Tongue (tissue), 2 donors: ENCODE results near the gene EPB41. TPM values are rescaled to one million over a fixed set of nuclear protein-coding genes. Genes with fewer than 3 reads are reported as not detected.
"Not testable (repeated sequence)": the region's sequence is repeated elsewhere in the genome, so short reads cannot be mapped to it uniquely, and the experiment has no call there.

Experiments used
- DNase-seq: peaks from one replicate; pipeline ENCODE4 v3.0.0-alpha.2; 2015
- total RNA-seq: library from RNA; depleted of rRNA; stranded (reverse); fragments of >200 nt; gene quantifications from one replicate; pipeline ENCODE4 v1.2.3, GENCODE V29; 2014

The EPB41 gene
- total RNA-seq, 1 donor from 2014 or later: 27.7 TPM

GRCh38 chr1:29112705-29113412, 198.5 kb downstream of the EPB41 start:
- no peak for DNase-seq

DNA sequence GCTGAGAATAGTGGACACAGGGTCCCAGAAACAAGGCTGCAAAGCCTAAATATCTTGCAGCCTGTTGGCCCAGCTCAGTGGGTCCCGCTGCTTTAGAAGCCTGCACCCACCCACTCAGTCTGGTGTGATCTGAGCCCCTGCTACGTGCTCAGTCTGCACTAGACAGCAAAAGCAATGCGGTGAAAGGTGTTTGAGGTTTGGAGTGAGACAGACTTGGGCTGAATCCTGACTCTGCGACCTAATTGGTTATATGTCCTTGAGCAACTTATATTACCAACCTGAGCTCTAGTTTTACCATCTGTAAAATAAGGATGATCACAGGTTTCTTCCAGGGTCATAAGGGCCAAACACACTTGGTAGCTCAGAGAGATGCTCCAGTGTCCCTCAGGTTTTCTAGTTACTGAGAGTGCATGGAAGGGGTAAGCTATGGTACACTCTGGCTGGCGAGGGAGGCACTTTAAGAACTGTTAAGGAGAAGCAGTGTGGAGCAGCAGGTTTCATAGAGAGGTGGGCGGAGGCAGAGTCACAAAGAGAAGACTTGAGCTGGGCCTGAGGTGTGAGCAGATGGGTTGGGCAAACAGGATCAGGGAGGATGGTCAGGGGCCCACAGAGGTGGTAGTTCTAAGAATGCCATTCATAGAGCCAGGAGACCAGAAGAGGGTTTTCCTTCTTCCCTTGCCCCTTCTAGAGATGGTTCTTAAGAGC, 199.2 kb downstream of the EPB41 start:
- no peak for DNase-seq

DNA sequence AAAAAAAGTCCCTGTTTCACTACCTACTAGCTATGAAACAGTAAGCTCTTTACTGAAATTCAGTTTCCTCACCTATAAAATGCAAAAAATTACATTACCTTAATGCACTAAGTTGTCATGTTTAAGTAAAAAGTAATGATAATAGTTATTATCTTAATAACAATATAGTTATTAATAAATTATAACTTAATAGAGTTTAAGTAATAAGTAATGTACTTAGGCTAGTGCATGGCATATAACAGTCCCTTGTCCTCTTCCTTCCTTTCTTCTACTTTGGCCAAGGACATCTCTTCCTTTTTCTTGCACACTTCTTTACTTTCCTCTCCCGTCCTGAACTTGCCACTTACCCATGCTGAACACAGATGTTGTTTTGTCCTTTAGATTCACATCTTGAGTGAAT, 200.3 kb downstream of the EPB41 start:
- no peak for DNase-seq

- DNase-seq: no peak
Measured at GRCh38 chr1:29117381-29117780, 203.0 kb downstream of the EPB41 start.

DNA sequence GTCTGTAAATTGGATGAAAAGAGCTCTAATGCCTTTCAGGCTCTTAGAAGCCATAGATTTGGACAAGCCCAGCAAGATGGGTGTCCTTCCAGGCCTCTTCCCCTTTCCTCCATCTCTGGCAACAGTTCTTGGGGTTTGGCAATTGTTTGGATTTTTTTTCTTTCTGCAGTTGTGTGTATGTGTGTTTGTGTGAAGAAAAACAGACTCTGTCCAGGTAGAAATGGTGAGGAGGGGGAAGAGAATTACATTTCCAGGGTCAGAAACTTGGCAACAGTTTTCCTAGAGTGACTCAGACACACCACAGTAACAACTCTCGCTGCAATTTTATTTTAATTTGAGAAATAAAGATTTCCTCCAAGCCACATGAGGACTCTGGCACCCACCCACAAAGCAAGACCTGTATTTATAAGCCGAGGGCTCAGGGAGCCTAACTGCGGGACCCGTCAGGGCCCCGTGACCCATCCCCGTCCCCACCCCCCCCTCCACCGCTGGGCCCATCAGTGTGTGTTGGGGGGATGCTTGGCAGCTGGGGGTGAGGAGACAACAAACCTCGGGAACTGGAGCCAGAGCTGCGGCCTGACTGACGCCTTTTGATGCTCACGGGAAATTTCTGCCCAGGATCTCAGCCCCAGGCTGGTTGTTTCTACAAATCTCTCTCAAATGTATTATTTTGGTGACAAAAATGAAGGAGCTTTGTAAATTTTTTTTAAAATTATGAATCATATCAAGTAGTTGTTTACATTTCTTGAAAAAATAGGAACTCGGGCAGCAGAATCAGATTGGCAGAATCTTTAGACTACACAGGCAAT, 205.0 kb downstream of the EPB41 start:
- peak; percentile 66 for DNase-seq

- DNase-seq: no peak
Measured at GRCh38 chr1:29120367-29120766, 206.0 kb downstream of the EPB41 start.

GRCh38 chr1:29120947-29121485, 206.6 kb downstream of the EPB41 start:
- DNase-seq: peak; percentile 65

DNA sequence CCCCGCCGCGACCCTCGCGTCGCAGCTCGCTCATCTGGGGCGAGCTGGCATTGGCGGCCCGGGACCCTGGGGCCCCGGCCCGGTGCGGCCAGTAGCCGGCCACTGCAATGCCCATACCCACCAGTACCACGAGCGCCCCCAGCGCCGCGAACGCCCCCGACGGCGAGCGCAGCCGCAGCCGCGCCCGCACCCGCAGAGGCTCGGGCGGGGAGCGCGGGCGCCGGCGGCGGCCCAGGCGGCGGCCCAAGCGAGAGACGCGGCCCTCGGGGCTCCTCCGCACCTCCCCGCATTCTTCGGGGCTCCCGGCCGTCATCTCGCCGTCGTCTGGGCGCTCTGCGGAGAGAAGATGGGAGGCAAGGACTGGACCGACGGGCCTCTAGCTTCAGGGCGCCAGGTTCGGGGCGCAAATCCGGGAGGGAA, 207.2 kb downstream of the EPB41 start:
- no peak for DNase-seq

DNA sequence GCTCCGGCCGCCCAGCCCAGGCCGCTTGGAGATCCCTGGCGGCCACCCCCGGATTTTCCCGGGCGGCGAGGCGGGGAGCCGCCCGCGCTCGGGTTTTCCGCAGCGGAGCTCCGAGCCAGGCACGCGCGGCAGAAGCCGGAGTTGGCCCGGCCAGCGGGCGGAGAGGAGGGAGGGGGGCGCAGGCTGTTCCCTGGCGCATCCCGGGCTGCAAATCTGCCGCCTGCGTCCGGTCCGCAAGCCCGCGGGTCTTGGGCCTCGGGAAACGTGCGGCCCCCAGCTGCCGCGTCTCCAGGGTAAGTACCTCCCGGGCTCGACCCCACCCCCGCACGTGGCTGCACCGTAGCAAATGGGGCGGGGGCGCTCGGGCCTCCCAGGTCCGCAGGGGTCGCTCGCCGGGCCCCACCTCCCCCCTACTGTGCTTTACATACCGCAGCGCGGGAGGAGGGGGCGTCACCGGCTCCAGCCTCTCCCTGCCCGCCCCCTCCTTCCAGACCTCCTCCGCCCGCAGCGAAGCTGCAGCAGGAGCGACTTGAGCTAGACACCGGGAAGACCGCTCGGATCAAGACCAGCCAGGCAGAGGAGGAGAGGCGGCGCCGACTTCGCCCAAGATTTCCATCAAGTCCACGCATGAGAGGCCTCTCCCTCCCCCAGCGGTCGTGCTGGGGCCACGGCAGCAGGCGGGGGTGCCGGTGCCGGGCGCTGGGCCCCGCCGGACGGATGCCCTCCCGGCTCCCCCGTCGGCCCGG, 207.7 kb downstream of the EPB41 start:
- DNase-seq: peak; percentile 63

DNA sequence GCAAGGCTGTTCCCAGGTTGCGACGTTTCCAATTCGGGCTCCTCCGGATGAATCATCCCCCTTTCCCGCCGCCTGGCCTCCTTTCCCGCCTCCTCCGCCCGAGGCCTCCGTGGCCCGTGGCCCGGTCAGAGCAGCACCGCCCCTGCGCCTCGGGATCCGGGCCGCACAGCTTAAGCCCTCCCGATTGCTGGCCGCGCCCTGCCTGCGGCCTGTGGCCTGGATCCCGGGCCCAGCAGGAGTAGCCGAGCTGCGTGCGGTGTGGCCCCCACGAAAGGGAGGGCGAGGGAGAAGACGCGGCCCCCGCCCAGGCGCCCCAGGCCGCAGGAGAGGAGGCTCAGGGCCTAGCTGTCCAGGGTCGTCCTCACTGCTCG, 208.3 kb downstream of the EPB41 start:
- DNase-seq: peak; percentile 38

GRCh38 chr1:29123053-29123886, 208.9 kb downstream of the EPB41 start:
- DNase-seq: peak; percentile 42

GRCh38 chr1:29123887-29124365, 209.6 kb downstream of the EPB41 start, which contains the start of gene TMEM200B:
Gene TMEM200B, minus strand, starts transcription at chr1:29123903. Its CDS starts 2,075 bp downstream, at chr1:29121828.
- DNase-seq: peak; percentile 24

DNA sequence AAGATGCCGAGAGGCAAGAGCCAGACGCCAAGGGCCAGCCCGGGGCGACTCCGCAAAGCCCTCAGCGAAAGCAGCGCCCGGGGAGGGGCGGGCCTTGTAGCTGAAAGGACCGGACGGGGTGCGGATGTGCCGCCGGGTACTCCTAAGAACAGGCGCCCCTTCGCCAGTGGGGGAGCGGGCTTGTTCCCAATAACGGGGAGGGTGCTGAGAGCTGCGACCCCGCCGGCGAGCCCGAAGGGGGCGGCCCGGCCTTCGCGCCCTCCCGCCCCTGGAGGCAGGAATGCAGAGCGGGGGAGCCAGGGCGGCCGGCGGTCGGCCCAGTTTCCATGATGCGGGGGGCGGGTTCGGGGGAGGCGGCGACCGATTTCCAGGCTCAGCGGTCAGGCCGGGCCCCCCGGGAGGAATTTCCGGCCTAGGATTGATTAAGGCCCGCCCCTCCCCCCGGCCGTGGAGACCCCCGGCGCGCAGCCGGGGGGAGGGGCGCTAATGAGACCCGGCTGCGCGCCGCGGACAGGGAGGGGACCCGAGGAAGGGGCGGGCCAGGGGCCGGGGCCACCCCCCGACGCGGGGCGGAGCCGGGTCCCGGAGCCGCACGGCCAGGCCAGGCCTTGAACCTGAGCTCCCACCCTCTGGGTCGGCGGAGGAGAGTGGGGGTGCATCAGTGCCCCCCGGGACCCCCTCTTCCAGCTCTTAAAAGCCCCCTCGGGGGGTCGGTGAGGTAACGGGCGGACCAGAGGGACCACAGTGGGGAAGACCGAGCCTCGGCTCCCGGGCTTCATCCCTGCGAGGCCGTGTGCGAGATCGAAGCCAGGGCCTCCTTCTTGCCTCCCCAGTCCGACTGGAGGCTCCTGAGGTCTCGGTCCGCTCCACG, 210.2 kb downstream of the EPB41 start:
- peak; percentile 90 for DNase-seq

- peak; percentile 18 for DNase-seq
Measured at GRCh38 chr1:29125237-29125641, 210.9 kb downstream of the EPB41 start.

GRCh38 chr1:29125788-29126187, 211.4 kb downstream of the EPB41 start:
- DNase-seq: no peak

DNA sequence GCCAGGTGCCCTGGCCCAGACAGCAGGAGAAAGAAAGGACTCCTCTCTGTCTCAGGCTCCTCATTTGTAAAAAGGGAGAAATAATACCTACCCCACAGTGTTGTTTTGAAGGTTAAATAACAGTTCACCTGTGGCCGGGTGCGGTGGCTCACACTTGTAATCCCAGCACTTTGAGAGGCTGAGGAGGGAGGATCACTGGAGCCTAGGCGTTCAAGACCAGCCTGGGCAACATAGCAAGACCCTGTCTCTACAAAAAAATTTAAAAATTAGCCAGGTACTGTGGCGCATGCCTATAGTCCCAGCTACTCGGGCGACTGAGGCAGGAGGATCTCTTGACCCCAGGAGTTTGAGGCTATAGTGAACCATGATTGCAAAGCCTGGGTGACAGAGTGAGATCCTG, 211.8 kb downstream of the EPB41 start:
- DNase-seq: no peak

DNA sequence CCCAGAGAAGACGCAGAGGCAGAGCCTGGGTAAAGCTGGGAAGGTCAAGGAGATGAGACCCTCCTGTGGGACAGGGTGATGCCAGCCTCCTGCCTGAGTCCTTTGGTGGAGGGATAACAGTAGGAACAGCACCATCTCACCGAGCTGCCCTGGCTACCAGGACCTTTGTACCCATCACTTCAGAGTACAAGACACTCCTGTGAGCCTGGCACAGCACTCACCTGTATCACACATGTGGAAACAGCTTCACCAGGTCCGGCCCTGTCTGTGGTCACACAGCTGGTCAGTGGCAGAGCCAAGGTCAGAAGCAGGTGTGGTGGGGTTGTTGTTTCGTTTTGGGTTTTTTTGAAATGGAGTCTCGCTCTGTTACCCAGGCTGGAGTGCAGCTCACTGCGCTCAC, 214.4 kb downstream of the EPB41 start:
- DNase-seq: no peak

- DNase-seq: no peak
Measured at GRCh38 chr1:29129916-29130315, 215.5 kb downstream of the EPB41 start.

GRCh38 chr1:29131056-29131455, 216.7 kb downstream of the EPB41 start:
- DNase-seq: not testable (repeated sequence)
